Measurements from ENCODE around the gene TMEM247.
"Not testable (repeated sequence)": the region's sequence is repeated elsewhere in the genome, so short reads cannot be mapped to it uniquely, and the experiment has no call there.

TMEM247 gene

GRCh38 chr2:46520130-46520711, 40.9 kb downstream of the TMEM247 start:
- no peak for DNase-seq
- Histone ChIP-seq H2BK15ac (ENCODE audit: low read depth, poor library complexity, severe bottlenecking) (no peak overlapping the region), H3K27me3 (ENCODE audit: control insufficient read depth in 1 of 2, insufficient read depth in 1 of 2, low read length in 2 of 2) (no peaks in the 10 kb centered on the region), H2BK120ac (ENCODE audit: low read depth, low read length) (no peak overlapping the region), H3K27ac (ENCODE audit: low read length, poor library complexity, severe bottlenecking) (no peak overlapping the region), H2BK5ac (ENCODE audit: low read depth, low read length, poor library complexity, severe bottlenecking) (no peak overlapping the region), H3K18ac (ENCODE audit: low read depth in 1 of 2, low read length in 2 of 2) (no peak overlapping the region), H3K9ac (ENCODE audit: low read length) (peak overlapping the region; percentile 17), H3K9me3 (ENCODE audit: control insufficient read depth, low read length) (peaks cover 23% of the 10 kb centered on the region), H3K4me1 (ENCODE audit: control insufficient read depth, insufficient read depth, low read depth, low read length) (no peaks in the 10 kb centered on the region), H3K4me3 (ENCODE audit: insufficient read depth in 1 of 2, low read depth in 1 of 2, low read length in 2 of 2) (no peak overlapping the region), H3K23ac (ENCODE audit: low read length in 2 of 2) (no peak overlapping the region), H3K79me1 (replicated peaks; ENCODE audit: low read length, poor library complexity, severe bottlenecking) (no peaks in the 10 kb centered on the region), H4K8ac (ENCODE audit: low read length) (no peak overlapping the region), H4K91ac (ENCODE audit: low read length) (no peak overlapping the region), H2AFZ (ENCODE audit: low read depth, low read length) (no peak overlapping the region), H2BK12ac (ENCODE audit: low read length in 2 of 2) (no peak overlapping the region), H3K4me2 (ENCODE audit: low read length, poor library complexity, severe bottlenecking) (no peak overlapping the region), H2AK5ac (ENCODE audit: low read length, severe bottlenecking) (no peak overlapping the region), H3K14ac (ENCODE audit: low read length in 2 of 2) (no peak overlapping the region), H3K36me3 (ENCODE audit: control insufficient read depth in 1 of 2, insufficient read depth in 2 of 2, low read depth in 1 of 2, low read length in 2 of 2) (no peaks in the 10 kb centered on the region), H3K4ac (ENCODE audit: low read depth in 1 of 2, low read length in 2 of 2) (no peak overlapping the region)
- 81% methylated on average over 9 of the region's 10 CpGs for WGBS

DNA sequence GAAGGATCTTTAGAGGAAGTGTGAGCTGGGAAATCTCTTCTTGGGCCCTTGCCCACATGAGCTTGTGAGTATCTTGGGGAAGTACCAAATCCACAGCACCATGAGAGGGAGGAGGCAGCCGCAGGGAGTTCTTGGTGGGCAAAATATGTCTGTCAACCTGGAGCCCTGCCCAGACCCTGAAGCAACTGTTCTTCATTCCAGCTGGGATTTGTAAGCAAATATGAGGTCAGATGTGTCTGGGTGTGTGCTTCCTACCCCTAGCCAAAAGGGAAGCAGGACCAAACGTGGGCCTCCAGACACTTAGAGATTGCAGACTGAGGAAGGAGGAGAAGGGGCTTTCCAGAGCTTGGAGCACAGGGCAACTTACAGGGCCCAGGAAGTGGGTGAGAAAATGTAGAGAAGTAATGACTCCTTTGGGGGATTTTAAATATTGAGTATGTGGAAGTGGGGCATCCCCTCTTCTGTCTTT, 41.9 kb downstream of the TMEM247 start:
- Histone ChIP-seq H3K4me3 (ENCODE audit: insufficient read depth in 1 of 2, low read depth in 1 of 2, low read length in 2 of 2) (no peak overlapping the region), H2AFZ (ENCODE audit: low read depth, low read length) (no peak overlapping the region), H3K27me3 (ENCODE audit: control insufficient read depth in 1 of 2, insufficient read depth in 1 of 2, low read length in 2 of 2) (no peaks in the 10 kb centered on the region), H3K36me3 (ENCODE audit: control insufficient read depth in 1 of 2, insufficient read depth in 2 of 2, low read depth in 1 of 2, low read length in 2 of 2) (no peaks in the 10 kb centered on the region), H3K4me2 (ENCODE audit: low read length, poor library complexity, severe bottlenecking) (no peak overlapping the region), H2BK5ac (ENCODE audit: low read depth, low read length, poor library complexity, severe bottlenecking) (no peak overlapping the region), H4K91ac (ENCODE audit: low read length) (no peak overlapping the region), H3K18ac (ENCODE audit: low read depth in 1 of 2, low read length in 2 of 2) (no peak overlapping the region), H2BK15ac (ENCODE audit: low read depth, poor library complexity, severe bottlenecking) (no peak overlapping the region), H3K4me1 (ENCODE audit: control insufficient read depth, insufficient read depth, low read depth, low read length) (no peaks in the 10 kb centered on the region), H2AK5ac (ENCODE audit: low read length, severe bottlenecking) (no peak overlapping the region), H3K4ac (ENCODE audit: low read depth in 1 of 2, low read length in 2 of 2) (no peak overlapping the region), H3K9ac (ENCODE audit: low read length) (peak overlapping the region; percentile 17), H3K79me1 (replicated peaks; ENCODE audit: low read length, poor library complexity, severe bottlenecking) (no peaks in the 10 kb centered on the region), H3K14ac (ENCODE audit: low read length in 2 of 2) (peak overlapping the region in 1 of 2 experiments; percentile 81), H3K9me3 (ENCODE audit: control insufficient read depth, low read length) (peaks cover 14% of the 10 kb centered on the region), H4K8ac (ENCODE audit: low read length) (no peak overlapping the region), H2BK12ac (ENCODE audit: low read length in 2 of 2) (no peak overlapping the region), H3K27ac (ENCODE audit: low read length, poor library complexity, severe bottlenecking) (no peak overlapping the region), H2BK120ac (ENCODE audit: low read depth, low read length) (no peak overlapping the region), H3K23ac (ENCODE audit: low read length in 2 of 2) (no peak overlapping the region)
- WGBS: 77% methylated on average over 2 of the region's 2 CpGs
- DNase-seq: peak; percentile 10

DNA sequence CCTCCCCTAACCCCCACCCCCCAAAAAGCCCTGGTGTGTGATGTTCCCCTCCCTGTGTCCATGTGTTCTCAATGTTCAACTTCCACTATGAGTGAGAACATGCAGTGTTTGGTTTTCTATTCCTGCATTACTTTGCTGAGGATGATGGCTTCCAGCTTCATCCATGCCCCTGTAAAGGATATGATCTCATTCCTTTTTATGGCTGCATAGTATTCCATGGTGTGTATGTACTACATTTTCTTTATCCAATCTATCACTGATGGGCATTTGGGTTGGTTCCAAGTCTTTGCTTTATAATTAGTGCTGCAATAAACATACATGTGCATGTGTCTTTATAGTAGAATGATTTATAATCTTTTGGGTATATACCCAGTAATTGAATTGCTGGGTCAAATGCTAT, 43.0 kb downstream of the TMEM247 start:
- H4K8ac ChIP-seq (ENCODE audit: low read length); H2BK15ac ChIP-seq (ENCODE audit: low read depth, poor library complexity, severe bottlenecking); H3K4me1 ChIP-seq (ENCODE audit: control insufficient read depth, insufficient read depth, low read depth, low read length); H3K27ac ChIP-seq (ENCODE audit: low read length, poor library complexity, severe bottlenecking); H2BK5ac ChIP-seq (ENCODE audit: low read depth, low read length, poor library complexity, severe bottlenecking); H2BK12ac ChIP-seq (ENCODE audit: low read length in 2 of 2); H2BK120ac ChIP-seq (ENCODE audit: low read depth, low read length); H4K91ac ChIP-seq (ENCODE audit: low read length); H3K9me3 ChIP-seq (ENCODE audit: control insufficient read depth, low read length); DNase-seq; H3K4ac ChIP-seq (ENCODE audit: low read depth in 1 of 2, low read length in 2 of 2); H3K79me1 ChIP-seq (replicated peaks; ENCODE audit: low read length, poor library complexity, severe bottlenecking); H3K36me3 ChIP-seq (ENCODE audit: control insufficient read depth in 1 of 2, insufficient read depth in 2 of 2, low read depth in 1 of 2, low read length in 2 of 2); H2AK5ac ChIP-seq (ENCODE audit: low read length, severe bottlenecking); H2AFZ ChIP-seq (ENCODE audit: low read depth, low read length); H3K4me3 ChIP-seq (ENCODE audit: insufficient read depth in 1 of 2, low read depth in 1 of 2, low read length in 2 of 2); H3K18ac ChIP-seq (ENCODE audit: low read depth in 1 of 2, low read length in 2 of 2); H3K23ac ChIP-seq (ENCODE audit: low read length in 2 of 2); H3K4me2 ChIP-seq (ENCODE audit: low read length, poor library complexity, severe bottlenecking); H3K14ac ChIP-seq (ENCODE audit: low read length in 2 of 2); H3K9ac ChIP-seq (ENCODE audit: low read length); H3K27me3 ChIP-seq (ENCODE audit: control insufficient read depth in 1 of 2, insufficient read depth in 1 of 2, low read length in 2 of 2): not testable (repeated sequence)

GRCh38 chr2:46525522-46526155, 46.3 kb downstream of the TMEM247 start:
- Histone ChIP-seq H3K79me1 (replicated peaks; ENCODE audit: low read length, poor library complexity, severe bottlenecking) (no peaks in the 10 kb centered on the region), H3K4me3 (ENCODE audit: insufficient read depth in 1 of 2, low read depth in 1 of 2, low read length in 2 of 2) (no peak overlapping the region), H3K14ac (ENCODE audit: low read length in 2 of 2) (no peak overlapping the region), H2BK120ac (ENCODE audit: low read depth, low read length) (no peak overlapping the region), H2BK15ac (ENCODE audit: low read depth, poor library complexity, severe bottlenecking) (no peak overlapping the region), H3K4me2 (ENCODE audit: low read length, poor library complexity, severe bottlenecking) (no peak overlapping the region), H3K4me1 (ENCODE audit: control insufficient read depth, insufficient read depth, low read depth, low read length) (no peaks in the 10 kb centered on the region), H2BK5ac (ENCODE audit: low read depth, low read length, poor library complexity, severe bottlenecking) (no peak overlapping the region), H3K18ac (ENCODE audit: low read depth in 1 of 2, low read length in 2 of 2) (no peak overlapping the region), H3K9ac (ENCODE audit: low read length) (no peak overlapping the region), H3K23ac (ENCODE audit: low read length in 2 of 2) (no peak overlapping the region), H3K9me3 (ENCODE audit: control insufficient read depth, low read length) (no peaks in the 10 kb centered on the region), H2AFZ (ENCODE audit: low read depth, low read length) (no peak overlapping the region), H3K4ac (ENCODE audit: low read depth in 1 of 2, low read length in 2 of 2) (no peak overlapping the region), H2BK12ac (ENCODE audit: low read length in 2 of 2) (no peak overlapping the region), H3K27me3 (ENCODE audit: control insufficient read depth in 1 of 2, insufficient read depth in 1 of 2, low read length in 2 of 2) (no peaks in the 10 kb centered on the region), H3K36me3 (ENCODE audit: control insufficient read depth in 1 of 2, insufficient read depth in 2 of 2, low read depth in 1 of 2, low read length in 2 of 2) (no peaks in the 10 kb centered on the region), H2AK5ac (ENCODE audit: low read length, severe bottlenecking) (no peak overlapping the region), H3K27ac (ENCODE audit: low read length, poor library complexity, severe bottlenecking) (no peak overlapping the region), H4K91ac (ENCODE audit: low read length) (no peak overlapping the region), H4K8ac (ENCODE audit: low read length) (no peak overlapping the region)
- no peak for DNase-seq
- 96% methylated on average over 2 of the region's 3 CpGs for WGBS
